Natural killer cell (primary cell): ENCODE data around the gene LRRC10. TPM values are rescaled to one million over a fixed set of nuclear protein-coding genes. Genes with fewer than 3 reads are reported as not detected.

ENCODE experiments used
- ATAC-seq, 3 donors: fragments of 150-1000 bp in 2 of 3; fragments of 200-7000 bp in 1 of 3; cut with Tn5 transposase; 1 replicate in 1 of 3; 2 replicates in 2 of 3; pipeline ENCODE4 v1.10.0; 2021; ENCODE audit warnings: mild to moderate bottlenecking in 2 of 3, moderate library complexity in 2 of 3
- DNase-seq, 2 donors: peaks; one replicate each; pipeline versions ENCODE4 v3.0.0 to v3.0.0-alpha.2; 2013 to 2021; ENCODE audit warnings: mixed read lengths in 1 of 2
- H3K27ac ChIP-seq: one replicate; pipeline ENCODE4 v1.5.1; 2013; ENCODE audit warnings: mild to moderate bottlenecking, low read length
- H3K27me3 ChIP-seq: one replicate; pipeline ENCODE4 v1.6.1; 2013; ENCODE audit warnings: low read length; ENCODE audit not compliant: control insufficient read depth, insufficient read depth
- H3K36me3 ChIP-seq: one replicate; pipeline ENCODE4 v1.6.1; 2013; ENCODE audit warnings: low read length; ENCODE audit not compliant: control insufficient read depth, insufficient read depth
- H3K4me1 ChIP-seq: one replicate; pipeline ENCODE4 v1.6.1; 2013; ENCODE audit warnings: low read length; ENCODE audit not compliant: control insufficient read depth, insufficient read depth
- H3K4me3 ChIP-seq: one replicate; pipeline ENCODE4 v1.5.1; 2013; ENCODE audit warnings: low read length
- H3K9me3 ChIP-seq: one replicate; pipeline ENCODE4 v1.6.1; 2013; ENCODE audit warnings: low read length; ENCODE audit not compliant: control insufficient read depth, insufficient read depth
- H3K27ac Mint-ChIP-seq, 2 donors: one replicate each; pipeline ENCODE4 v1.8.0; 2022; ENCODE audit warnings: mild to moderate bottlenecking in 2 of 2, mixed read lengths in 2 of 2, moderate library complexity in 1 of 2
- H3K27me3 Mint-ChIP-seq, 2 donors: one replicate each; pipeline ENCODE4 v1.8.0; 2022; ENCODE audit warnings: low read depth in 2 of 2, mixed read lengths in 2 of 2
- H3K36me3 Mint-ChIP-seq: one replicate; pipeline ENCODE4 v1.8.0; 2022; ENCODE audit warnings: mixed read lengths
- H3K4me1 Mint-ChIP-seq, 2 donors: one replicate each; pipeline ENCODE4 v1.8.0; 2022; ENCODE audit warnings: mixed read lengths in 2 of 2
- H3K4me3 Mint-ChIP-seq: one replicate; pipeline ENCODE4 v1.8.0; 2022; ENCODE audit warnings: mild to moderate bottlenecking, moderate library complexity, mixed read lengths
- H3K9me3 Mint-ChIP-seq, 2 donors: one replicate each; pipeline ENCODE4 v1.8.0; 2022; ENCODE audit warnings: mixed read lengths in 2 of 2
- WGBS: methylation state at CpG from one replicate; pipeline ENCODE4 v1.1.7; 2013; ENCODE audit warnings: missing lambda C conversion rate; ENCODE audit not compliant: insufficient coverage; 5-methylcytosine and 5-hydroxymethylcytosine counted together
- intact Hi-C: fragments of 100-400 bp; cut with micrococcal nuclease; formaldehyde crosslinking; loops from one replicate; pipeline ENCODE4 v1.14.2; 2022
- total RNA-seq, 4 donors: library from RNA; stranded (reverse); fragments of 120-200 nt in 1 of 4; gene quantifications; one replicate each; pipeline versions ENCODE4 v1.2.3 to v1.2.4, GENCODE V29; 2013 to 2022
- TF ChIP-seq, protein P1 (sequence below): fragments of 200-600 bp; IDR thresholded peaks from one replicate; pipeline ENCODE4 v1.8.0; 2022; ENCODE audit warnings: antibody characterized with exemption

Gene LRRC10
- total RNA-seq, 3 donors from 2014 or later (not counting 1 experiment from before 2014, with no cell fraction given): not detected

- H3K27me3 Mint-ChIP-seq: peaks cover 9 to 13% of the 10 kb centered on the region in 2 donors
- no peak overlapping the region for H3K4me3 Mint-ChIP-seq
- no peak overlapping the region for H3K4me3 ChIP-seq
- no peaks in the 10 kb centered on the region for H3K4me1 Mint-ChIP-seq
- intact Hi-C loops: no loop called here
- H3K9me3 Mint-ChIP-seq: no peaks in the 10 kb centered on the region
- ATAC-seq: no peak
- H3K27ac ChIP-seq: no peak overlapping the region
- no peaks in the 10 kb centered on the region for H3K9me3 ChIP-seq
- TF ChIP-seq, protein P1, sequence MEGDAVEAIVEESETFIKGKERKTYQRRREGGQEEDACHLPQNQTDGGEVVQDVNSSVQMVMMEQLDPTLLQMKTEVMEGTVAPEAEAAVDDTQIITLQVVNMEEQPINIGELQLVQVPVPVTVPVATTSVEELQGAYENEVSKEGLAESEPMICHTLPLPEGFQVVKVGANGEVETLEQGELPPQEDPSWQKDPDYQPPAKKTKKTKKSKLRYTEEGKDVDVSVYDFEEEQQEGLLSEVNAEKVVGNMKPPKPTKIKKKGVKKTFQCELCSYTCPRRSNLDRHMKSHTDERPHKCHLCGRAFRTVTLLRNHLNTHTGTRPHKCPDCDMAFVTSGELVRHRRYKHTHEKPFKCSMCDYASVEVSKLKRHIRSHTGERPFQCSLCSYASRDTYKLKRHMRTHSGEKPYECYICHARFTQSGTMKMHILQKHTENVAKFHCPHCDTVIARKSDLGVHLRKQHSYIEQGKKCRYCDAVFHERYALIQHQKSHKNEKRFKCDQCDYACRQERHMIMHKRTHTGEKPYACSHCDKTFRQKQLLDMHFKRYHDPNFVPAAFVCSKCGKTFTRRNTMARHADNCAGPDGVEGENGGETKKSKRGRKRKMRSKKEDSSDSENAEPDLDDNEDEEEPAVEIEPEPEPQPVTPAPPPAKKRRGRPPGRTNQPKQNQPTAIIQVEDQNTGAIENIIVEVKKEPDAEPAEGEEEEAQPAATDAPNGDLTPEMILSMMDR: no peak
- DNase-seq: no peak
- no peaks in the 10 kb centered on the region for H3K36me3 Mint-ChIP-seq
- WGBS: 94% methylated on average over 13 of the region's 13 CpGs
- no peaks in the 10 kb centered on the region for H3K27me3 ChIP-seq
- no peak overlapping the region for H3K27ac Mint-ChIP-seq
- no peaks in the 10 kb centered on the region for H3K36me3 ChIP-seq
- H3K4me1 ChIP-seq: no peaks in the 10 kb centered on the region
These were observed 13.3 kb upstream of the LRRC10 start for GRCh38 chr12:69623970-69624369.

DNA sequence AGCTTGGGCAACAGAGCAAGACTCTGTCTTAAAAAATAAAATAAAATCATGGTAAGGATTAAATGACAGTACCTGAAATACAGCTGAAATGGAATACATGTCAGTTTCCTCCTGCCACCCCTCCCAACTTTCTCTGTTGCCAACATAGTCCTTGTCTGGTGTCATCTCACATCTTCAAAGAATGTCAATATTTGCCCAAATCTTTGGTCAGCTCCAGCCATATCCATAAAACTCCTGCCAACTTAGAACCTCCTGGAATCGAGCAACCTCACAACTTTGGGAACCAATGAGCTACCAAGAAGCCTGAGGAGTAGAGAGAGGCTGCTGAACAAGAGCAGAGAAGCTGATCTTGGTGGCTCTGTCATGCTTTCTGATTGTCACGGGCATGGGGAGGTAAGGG lies 10.8 kb upstream of the LRRC10 start:
- no peak for ATAC-seq
- Mint-ChIP-seq H3K4me1 (no peaks in the 10 kb centered on the region), H3K27ac (no peak overlapping the region), H3K9me3 (no peaks in the 10 kb centered on the region), H3K27me3 (peaks cover 16 to 21% of the 10 kb centered on the region in 2 donors), H3K36me3 (no peaks in the 10 kb centered on the region), H3K4me3 (no peak overlapping the region)
- 83% methylated on average over 2 of the region's 2 CpGs for WGBS
- DNase-seq: no peak
- H3K9me3 ChIP-seq: no peaks in the 10 kb centered on the region
- TF ChIP-seq, protein P1: no peak
- H3K4me3 ChIP-seq: no peak overlapping the region
- intact Hi-C loops: no loop called here
- no peaks in the 10 kb centered on the region for H3K27me3 ChIP-seq
- H3K27ac ChIP-seq: no peak overlapping the region
- H3K4me1 ChIP-seq: no peaks in the 10 kb centered on the region
- H3K36me3 ChIP-seq: no peaks in the 10 kb centered on the region

DNA sequence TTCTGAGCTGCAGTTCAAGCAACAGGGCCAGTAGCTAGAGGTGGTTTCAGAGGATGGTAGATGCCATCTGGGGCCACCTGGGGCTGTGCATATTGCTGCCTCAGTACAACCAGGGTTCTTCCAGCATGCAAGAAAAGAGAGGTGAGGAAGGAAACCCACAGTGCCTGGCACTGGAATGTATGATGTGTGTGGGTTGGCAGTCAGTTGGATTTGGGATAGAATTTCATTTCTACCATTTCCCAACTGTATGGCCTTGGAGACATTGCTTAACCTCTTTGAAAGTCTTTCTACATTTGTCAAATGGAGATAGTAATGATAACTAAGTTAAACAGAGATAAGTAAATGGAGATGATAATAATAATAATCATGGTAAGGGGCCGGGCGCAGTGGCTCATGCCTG lies 10.2 kb upstream of the LRRC10 start:
- WGBS: 93% methylated on average over 2 of the region's 2 CpGs
- no peak for ATAC-seq
- TF ChIP-seq, protein P1: no peak

DNA sequence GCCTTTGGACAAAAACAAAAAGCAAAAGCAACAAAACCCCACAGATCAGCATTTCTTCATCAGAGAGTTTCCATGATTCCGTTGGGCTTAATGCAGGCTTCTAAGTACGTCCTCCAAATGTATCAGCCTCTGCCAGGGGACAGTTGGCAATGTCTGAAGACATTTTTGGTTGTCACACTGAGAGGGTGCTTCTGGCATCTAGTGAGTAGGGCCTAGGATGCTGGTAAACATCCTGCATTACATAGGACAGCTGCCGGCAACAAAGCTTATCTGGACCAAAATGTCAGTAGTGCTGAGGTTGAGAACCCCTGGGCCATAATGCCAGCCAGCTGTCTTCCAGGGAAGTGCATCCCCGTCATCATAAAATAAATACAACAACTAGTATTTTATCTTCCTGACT lies 9.4 kb upstream of the LRRC10 start:
- no peaks in the 10 kb centered on the region for H3K4me1 ChIP-seq
- WGBS: 87% methylated on average over 3 of the region's 4 CpGs
- intact Hi-C loops: no loop called here
- no peaks in the 10 kb centered on the region for H3K36me3 Mint-ChIP-seq
- H3K36me3 ChIP-seq: no peaks in the 10 kb centered on the region
- DNase-seq (no peak), ATAC-seq (no peak)
- TF ChIP-seq, protein P1: no peak
- peaks cover 24 to 29% of the 10 kb centered on the region in 2 donors for H3K27me3 Mint-ChIP-seq
- H3K4me1 Mint-ChIP-seq: no peaks in the 10 kb centered on the region
- H3K9me3 ChIP-seq: no peaks in the 10 kb centered on the region
- no peaks in the 10 kb centered on the region for H3K9me3 Mint-ChIP-seq
- H3K4me3 ChIP-seq: no peak overlapping the region
- H3K4me3 Mint-ChIP-seq: no peak overlapping the region
- no peak overlapping the region for H3K27ac Mint-ChIP-seq
- no peak overlapping the region for H3K27ac ChIP-seq
- no peaks in the 10 kb centered on the region for H3K27me3 ChIP-seq

More for the DNA sequence above, 10.2 kb upstream of the LRRC10 start:
- Mint-ChIP-seq H3K9me3 (no peaks in the 10 kb centered on the region), H3K27ac (no peak overlapping the region), H3K4me1 (no peaks in the 10 kb centered on the region), H3K4me3 (no peak overlapping the region), H3K27me3 (peaks cover 16 to 23% of the 10 kb centered on the region in 2 donors), H3K36me3 (no peaks in the 10 kb centered on the region)
- intact Hi-C loops: no loop called here
- H3K4me3 ChIP-seq: no peak overlapping the region
- H3K27ac ChIP-seq: no peak overlapping the region
- no peaks in the 10 kb centered on the region for H3K9me3 ChIP-seq
- no peaks in the 10 kb centered on the region for H3K4me1 ChIP-seq
- no peaks in the 10 kb centered on the region for H3K36me3 ChIP-seq
- DNase-seq: no peak
- no peaks in the 10 kb centered on the region for H3K27me3 ChIP-seq
